Mucosa of descending colon (tissue), 3 donors: ENCODE data around the gene NECAB3. TPM values are rescaled to one million over a fixed set of nuclear protein-coding genes. Genes with fewer than 3 reads are reported as not detected.

Experiments
- ATAC-seq: fragments of 200-7000 bp; cut with Tn5 transposase; one replicate; pipeline ENCODE4 v1.9.1; 2020; ENCODE audit warnings: mild to moderate bottlenecking, moderate library complexity
- DNase-seq, 3 donors: peaks; one replicate each; pipeline ENCODE4 v3.0.0-alpha.2; 2020
- H3K36me3 ChIP-seq: fragments of 200-600 bp; one replicate; pipeline ENCODE4 v1.8.0; 2021; ENCODE audit warnings: low read depth, mild to moderate bottlenecking
- H3K4me1 ChIP-seq: fragments of 200-600 bp; one replicate; pipeline ENCODE4 v1.8.0; 2021; ENCODE audit warnings: low read depth, mild to moderate bottlenecking
- H3K4me3 ChIP-seq: fragments of 200-600 bp; one replicate; pipeline ENCODE4 v1.8.0; 2021; ENCODE audit warnings: mild to moderate bottlenecking
- H3K9me3 ChIP-seq: fragments of 200-600 bp; one replicate; pipeline ENCODE4 v1.8.0; 2021; ENCODE audit warnings: mild to moderate bottlenecking
- CTCF ChIP-seq: fragments of 200-600 bp; IDR thresholded peaks from one replicate; pipeline ENCODE4 v1.8.0; 2022; ENCODE audit warnings: antibody characterized with exemption, mild to moderate bottlenecking
- intact Hi-C, 2 donors: fragments of 100-400 bp; cut with DNase I in 1 of 2; cut with micrococcal nuclease in 1 of 2; formaldehyde crosslinking; loops; one replicate each; pipeline versions ENCODE4 v1.11.0 to v1.11.1; 2022; cut with DNase I, micrococcal nuclease
- total RNA-seq, 3 donors: library from RNA; stranded (reverse); fragmentation: NEBNext Ultra II Directional in 2 of 3; extraction: Animal tissue kit (Norgen Biotek cat#: 25700) in 2 of 3; gene quantifications; one replicate each; pipeline versions ENCODE4 v1.2.1 to v1.2.4, GENCODE V29; 2021 to 2023
- donor health status: DM: no; HTN: no; CAD: no; lungs with moderate emphysema.
- donor health status: DM: no; HTN: no; CAD: no.
- donor health status: DM: no; HTN: yes; CAD: no.

The NECAB3 gene
- total RNA-seq, 3 donors from 2014 or later: 50.7 to 55.7 (median 51.7) TPM

- intact Hi-C loops: no loop called here
- Histone ChIP-seq H3K36me3 (no peaks in the 10 kb centered on the region), H3K4me1 (no peaks in the 10 kb centered on the region), H3K4me3 (no peak overlapping the region), H3K9me3 (no peaks in the 10 kb centered on the region)
- ATAC-seq: no peak
- TF ChIP-seq CTCF: no peak
- DNase-seq: no peak
Measured at GRCh38 chr20:33611106-33611505, 63.1 kb downstream of the NECAB3 start.

GRCh38 chr20:33609504-33609903 is 64.7 kb downstream of the NECAB3 start:
- DNase-seq (no peak), ATAC-seq (no peak)
- Histone ChIP-seq H3K4me3 (no peak overlapping the region), H3K4me1 (no peaks in the 10 kb centered on the region), H3K36me3 (no peaks in the 10 kb centered on the region), H3K9me3 (no peaks in the 10 kb centered on the region)
- intact Hi-C loops: no loop called here
- no peak for TF ChIP-seq CTCF

Other genes with a start within 250 kb of the NECAB3 start
- gene SNTA1, start 230.7 kb downstream of the NECAB3 start, total RNA-seq: 10 to 100 TPM in 1 of 3 donors, 1 to 10 TPM in 2; 2.3 to 17.2 (median 5.0) TPM
- gene CBFA2T2, start 184.3 kb downstream of the NECAB3 start, total RNA-seq: 10 to 100 TPM; 28.5 to 37.4 (median 30.3) TPM
- under 1 TPM in 1 of 3 donors, not detected in 2; 0.24 TPM for gene C20orf144, start 12.1 kb downstream of the NECAB3 start, total RNA-seq
- 1 to 10 TPM; 1.7 to 4.2 (median 2.4) TPM for gene ACTL10, start 7.5 kb downstream of the NECAB3 start, total RNA-seq
- gene E2F1, start 12.0 kb upstream of the NECAB3 start, total RNA-seq: 1 to 10 TPM; 3.6 to 8.2 (median 4.1) TPM
- 10 to 100 TPM; 14.5 to 18.6 (median 18.2) TPM for gene PXMP4, start 45.9 kb upstream of the NECAB3 start, total RNA-seq
- 1 to 10 TPM; 5.0 to 5.6 (median 5.1) TPM for gene ZNF341, start 57.6 kb upstream of the NECAB3 start, total RNA-seq
- gene CHMP4B, start 136.9 kb upstream of the NECAB3 start, total RNA-seq: 100 to 1,000 TPM; 167 to 230 (median 184) TPM